ENCODE data around the gene PRDM5.

The PRDM5 gene

DNA sequence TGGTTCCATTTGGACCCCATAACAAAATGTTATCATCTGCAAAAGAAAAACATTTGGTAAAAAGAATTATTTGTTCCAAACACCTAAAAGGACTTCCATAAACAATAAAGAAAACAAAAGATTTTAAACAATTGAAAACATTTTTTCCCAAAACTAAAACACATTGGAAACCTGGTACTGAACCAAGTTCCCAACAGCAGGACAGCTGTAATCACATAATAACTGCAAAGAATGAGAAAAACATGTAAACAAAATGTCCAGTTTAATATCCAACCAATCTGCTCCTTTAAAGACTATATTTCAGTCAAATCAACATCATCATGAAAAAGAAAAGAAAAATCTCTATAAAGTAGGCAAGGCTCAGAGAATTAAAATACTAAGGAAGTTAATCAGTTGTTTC, 36.3 kb downstream of the PRDM5 start:
- no peak for DNase-seq (ENCODE audit: low read depth, low spot score)
- H3K9ac ChIP-seq (ENCODE audit: insufficient read length, low read depth), result no peak overlapping the region
- no peaks in the 10 kb centered on the region for H3K27me3 ChIP-seq (ENCODE audit: insufficient read depth, insufficient read length)
- TF ChIP-seq SUZ12 (IDR thresholded peaks at IDR 0.05; ENCODE audit: extremely low read depth, insufficient read depth, insufficient read length), result no peak
- no peaks in the 10 kb centered on the region for H3K36me3 ChIP-seq (ENCODE audit: insufficient read depth, insufficient read length, low read length)
- H3K4me1 ChIP-seq (ENCODE audit: insufficient read depth, insufficient read length), result no peaks in the 10 kb centered on the region
- no peaks in the 10 kb centered on the region for H3K9me3 ChIP-seq (ENCODE audit: insufficient read depth, low read length)
- H3K4me3 ChIP-seq (ENCODE audit: insufficient read length, low read depth), result no peak overlapping the region

DNA sequence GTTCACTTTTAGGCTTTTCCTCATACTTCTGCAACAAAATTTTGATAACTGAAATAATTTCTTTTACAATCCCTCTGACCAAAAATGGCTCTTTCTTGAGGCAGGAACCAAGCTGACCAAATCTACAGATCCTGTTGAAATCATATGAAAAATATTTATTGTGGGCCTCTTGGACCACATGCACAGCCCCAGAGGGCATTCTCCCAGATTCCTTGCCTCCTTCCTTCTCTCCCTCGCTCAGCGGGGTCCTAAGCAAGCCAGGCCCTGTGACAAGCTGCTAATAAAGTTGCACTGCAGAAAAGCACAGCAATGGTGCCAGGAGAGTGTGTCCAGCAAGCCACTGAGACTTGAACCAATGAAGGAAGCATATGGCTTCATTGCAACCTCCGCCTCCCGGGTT, 40.7 kb downstream of the PRDM5 start:
- no peak for DNase-seq (ENCODE audit: low read depth, low spot score)
- no peaks in the 10 kb centered on the region for H3K9me3 ChIP-seq (ENCODE audit: insufficient read depth, low read length)

DNA sequence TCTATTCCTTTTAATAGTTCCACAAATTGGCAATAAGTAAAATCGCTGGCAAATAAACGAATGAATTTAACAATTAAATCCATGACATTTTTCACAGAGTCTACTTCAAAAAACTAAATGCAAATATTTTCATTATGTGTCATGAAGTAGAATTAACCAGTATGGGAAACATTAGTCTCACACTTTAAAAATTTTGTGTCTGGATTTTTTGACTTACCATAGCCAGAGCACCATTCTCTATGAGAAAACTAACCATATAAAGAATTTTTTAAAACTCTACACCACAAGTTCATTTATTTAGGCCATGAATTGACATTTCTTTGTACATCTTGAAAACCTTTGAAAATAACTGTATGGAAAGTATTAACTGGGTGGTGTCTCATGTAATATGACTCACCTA, 41.2 kb downstream of the PRDM5 start:
- TF ChIP-seq ZNF274 (IDR thresholded peaks at IDR 0.05; ENCODE audit: low read depth, low read length), result no peak
- TF ChIP-seq YY1 (IDR thresholded peaks at IDR 0.05; ENCODE audit: insufficient read depth, insufficient read length), result no peak
- TF ChIP-seq SUZ12 (IDR thresholded peaks at IDR 0.05; ENCODE audit: extremely low read depth, insufficient read depth, insufficient read length), result no peak
- Histone ChIP-seq H3K36me3 (ENCODE audit: insufficient read depth, insufficient read length, low read length) (no peaks in the 10 kb centered on the region), H3K27me3 (ENCODE audit: insufficient read depth, insufficient read length) (no peaks in the 10 kb centered on the region), H3K9ac (ENCODE audit: insufficient read length, low read depth) (no peak overlapping the region), H3K4me3 (ENCODE audit: insufficient read length, low read depth) (no peak overlapping the region), H3K9me3 (ENCODE audit: insufficient read depth, low read length) (no peaks in the 10 kb centered on the region), H3K4me1 (ENCODE audit: insufficient read depth, insufficient read length) (no peaks in the 10 kb centered on the region)
- DNase-seq (ENCODE audit: low read depth, low spot score), result no peak

More for the DNA sequence above, 40.7 kb downstream of the PRDM5 start:
- no peak for TF ChIP-seq YY1 (IDR thresholded peaks at IDR 0.05; ENCODE audit: insufficient read depth, insufficient read length)
- TF ChIP-seq SUZ12 (IDR thresholded peaks at IDR 0.05; ENCODE audit: extremely low read depth, insufficient read depth, insufficient read length), result no peak
- no peak for TF ChIP-seq ZNF274 (IDR thresholded peaks at IDR 0.05; ENCODE audit: low read depth, low read length)
- Histone ChIP-seq H3K9ac (ENCODE audit: insufficient read length, low read depth) (no peak overlapping the region), H3K4me1 (ENCODE audit: insufficient read depth, insufficient read length) (no peaks in the 10 kb centered on the region), H3K27me3 (ENCODE audit: insufficient read depth, insufficient read length) (no peaks in the 10 kb centered on the region), H3K4me3 (ENCODE audit: insufficient read length, low read depth) (no peak overlapping the region), H3K36me3 (ENCODE audit: insufficient read depth, insufficient read length, low read length) (no peaks in the 10 kb centered on the region)

DNA sequence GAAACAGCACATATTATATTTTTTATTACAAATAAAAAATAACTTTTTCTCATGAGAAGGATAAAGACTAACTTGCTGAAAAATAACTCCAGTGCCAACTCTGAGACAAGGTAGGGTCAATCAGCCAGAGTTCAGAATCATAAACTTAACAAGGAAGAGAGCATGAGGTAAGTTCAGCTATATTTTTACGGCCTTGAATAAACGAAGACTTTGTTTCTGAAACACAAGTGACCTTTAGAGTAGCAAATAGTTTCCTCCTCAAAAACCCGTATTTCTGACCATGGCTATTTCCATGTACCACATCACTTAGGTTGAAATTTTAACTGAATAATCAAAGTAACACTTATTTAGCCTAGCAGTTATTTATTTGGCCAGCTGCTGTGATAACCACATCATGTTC, 45.5 kb downstream of the PRDM5 start:
- no peak for DNase-seq (ENCODE audit: low read depth, low spot score)
- Histone ChIP-seq H3K9ac (ENCODE audit: insufficient read length, low read depth) (no peak overlapping the region), H3K9me3 (ENCODE audit: insufficient read depth, low read length) (no peaks in the 10 kb centered on the region), H3K4me1 (ENCODE audit: insufficient read depth, insufficient read length) (peaks cover 2% of the 10 kb centered on the region), H3K27me3 (ENCODE audit: insufficient read depth, insufficient read length) (no peaks in the 10 kb centered on the region), H3K36me3 (ENCODE audit: insufficient read depth, insufficient read length, low read length) (no peaks in the 10 kb centered on the region), H3K4me3 (ENCODE audit: insufficient read length, low read depth) (no peak overlapping the region)
- TF ChIP-seq SUZ12 (IDR thresholded peaks at IDR 0.05; ENCODE audit: extremely low read depth, insufficient read depth, insufficient read length) (no peak), YY1 (IDR thresholded peaks at IDR 0.05; ENCODE audit: insufficient read depth, insufficient read length) (no peak), ZNF274 (IDR thresholded peaks at IDR 0.05; ENCODE audit: low read depth, low read length) (no peak)

DNA sequence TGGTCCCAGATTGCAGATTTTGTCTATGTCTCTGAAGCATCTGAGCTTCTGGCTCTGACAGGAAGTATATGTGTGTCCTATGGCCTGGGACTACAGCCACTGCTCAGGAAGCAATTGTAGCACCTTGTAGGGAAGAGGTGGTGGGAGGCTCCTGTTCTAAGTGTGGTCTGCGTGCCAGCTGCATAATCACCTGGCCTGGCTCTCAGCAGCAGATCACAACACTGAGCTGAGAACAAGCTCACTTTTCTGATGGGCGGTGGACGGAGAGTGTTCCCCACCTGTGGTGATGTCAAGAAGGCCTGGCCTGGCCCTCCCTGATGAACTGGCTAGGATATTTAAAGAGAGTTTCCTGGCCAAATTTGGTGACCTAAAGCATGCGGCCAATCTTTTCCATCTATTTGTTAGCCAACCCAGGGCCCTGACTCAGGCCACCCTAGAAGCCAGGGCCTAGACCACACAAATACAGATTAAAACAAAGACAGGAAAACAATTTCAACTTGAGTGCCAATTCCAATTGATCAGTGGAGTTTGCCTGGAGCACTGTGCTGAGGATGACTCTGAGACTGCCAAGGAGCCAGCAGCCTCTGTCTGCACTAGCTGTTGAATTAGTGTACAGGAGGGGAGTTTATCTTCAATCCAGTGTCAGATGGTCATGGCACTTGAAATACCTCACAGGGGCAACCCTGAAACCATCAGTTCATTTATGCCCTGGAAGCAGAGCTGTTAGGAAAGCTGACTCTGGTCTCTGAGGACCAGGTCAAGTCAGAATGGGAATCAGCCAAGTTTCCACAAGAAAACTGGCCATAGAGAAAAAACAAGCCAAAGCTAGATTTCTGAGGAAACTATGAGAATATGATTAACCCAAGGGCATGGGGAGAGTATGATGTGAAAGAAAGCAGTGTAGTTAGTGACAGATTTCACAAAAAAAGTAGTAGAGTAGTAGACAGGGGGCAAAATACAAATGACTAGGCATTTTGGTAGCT, 47.4 kb downstream of the PRDM5 start:
- Histone ChIP-seq H3K9me3 (ENCODE audit: insufficient read depth, low read length) (no peaks in the 10 kb centered on the region), H3K27me3 (ENCODE audit: insufficient read depth, insufficient read length) (no peaks in the 10 kb centered on the region), H3K9ac (ENCODE audit: insufficient read length, low read depth) (no peak overlapping the region), H3K4me1 (ENCODE audit: insufficient read depth, insufficient read length) (peaks cover 2% of the 10 kb centered on the region), H3K4me3 (ENCODE audit: insufficient read length, low read depth) (no peak overlapping the region), H3K36me3 (ENCODE audit: insufficient read depth, insufficient read length, low read length) (no peaks in the 10 kb centered on the region)
- DNase-seq (ENCODE audit: low read depth, low spot score), result no peak
- TF ChIP-seq SUZ12 (IDR thresholded peaks at IDR 0.05; ENCODE audit: extremely low read depth, insufficient read depth, insufficient read length) (no peak), YY1 (IDR thresholded peaks at IDR 0.05; ENCODE audit: insufficient read depth, insufficient read length) (no peak)

DNA sequence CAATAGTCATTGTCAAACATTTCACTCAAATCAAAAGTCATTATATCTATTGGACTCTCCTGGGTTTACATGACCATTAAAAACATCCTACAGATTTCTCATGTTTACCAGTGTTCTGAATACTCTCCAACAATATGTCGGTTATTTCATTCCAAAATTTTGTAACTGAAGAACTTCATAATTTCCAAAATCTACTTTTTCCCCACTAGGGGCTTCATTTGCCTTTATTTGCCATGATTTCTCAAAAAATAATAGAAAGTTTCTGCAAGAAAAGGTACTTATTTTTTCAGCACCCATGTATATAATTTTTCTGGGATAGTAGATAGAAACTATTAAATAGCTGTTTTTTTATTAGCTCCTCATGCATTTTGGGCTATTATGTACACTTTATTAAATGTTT, 49.0 kb downstream of the PRDM5 start:
- no peaks in the 10 kb centered on the region for H3K27me3 ChIP-seq (ENCODE audit: insufficient read depth, insufficient read length)
- no peaks in the 10 kb centered on the region for H3K9me3 ChIP-seq (ENCODE audit: insufficient read depth, low read length)
- no peaks in the 10 kb centered on the region for H3K36me3 ChIP-seq (ENCODE audit: insufficient read depth, insufficient read length, low read length)
- no peak overlapping the region for H3K4me3 ChIP-seq (ENCODE audit: insufficient read length, low read depth)
- TF ChIP-seq YY1 (IDR thresholded peaks at IDR 0.05; ENCODE audit: insufficient read depth, insufficient read length) (no peak), ZNF274 (IDR thresholded peaks at IDR 0.05; ENCODE audit: low read depth, low read length) (no peak), SUZ12 (IDR thresholded peaks at IDR 0.05; ENCODE audit: extremely low read depth, insufficient read depth, insufficient read length) (no peak)
- H3K4me1 ChIP-seq (ENCODE audit: insufficient read depth, insufficient read length), result peaks cover 2% of the 10 kb centered on the region
- H3K9ac ChIP-seq (ENCODE audit: insufficient read length, low read depth), result no peak overlapping the region
- no peak for DNase-seq (ENCODE audit: low read depth, low spot score)

DNA sequence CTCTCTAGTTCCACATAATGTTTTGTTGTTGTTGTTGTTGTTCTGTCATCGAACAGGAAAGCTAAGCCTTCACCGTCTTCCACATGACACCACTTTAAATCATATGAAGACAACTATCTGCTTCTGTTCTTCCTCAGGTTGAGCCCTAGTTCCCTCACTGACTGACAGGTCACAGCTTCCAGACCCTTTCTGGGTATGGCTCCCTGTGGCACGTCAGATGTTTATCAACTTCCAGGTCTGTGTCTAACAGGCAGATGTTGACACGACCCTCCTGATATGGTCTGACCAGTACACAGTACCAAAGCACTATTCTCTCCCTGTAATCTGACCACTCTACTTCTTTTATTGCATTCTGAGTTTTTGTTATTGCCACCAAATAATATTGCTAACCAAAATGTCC, 51.4 kb downstream of the PRDM5 start:
- peaks cover 2% of the 10 kb centered on the region for H3K4me1 ChIP-seq (ENCODE audit: insufficient read depth, insufficient read length)
- H3K36me3 ChIP-seq (ENCODE audit: insufficient read depth, insufficient read length, low read length), result no peaks in the 10 kb centered on the region
- no peaks in the 10 kb centered on the region for H3K27me3 ChIP-seq (ENCODE audit: insufficient read depth, insufficient read length)
- no peak overlapping the region for H3K4me3 ChIP-seq (ENCODE audit: insufficient read length, low read depth)
- TF ChIP-seq ZNF274 (IDR thresholded peaks at IDR 0.05; ENCODE audit: low read depth, low read length) (no peak), SUZ12 (IDR thresholded peaks at IDR 0.05; ENCODE audit: extremely low read depth, insufficient read depth, insufficient read length) (no peak), YY1 (IDR thresholded peaks at IDR 0.05; ENCODE audit: insufficient read depth, insufficient read length) (no peak)
- no peak for DNase-seq (ENCODE audit: low read depth, low spot score)
- H3K9me3 ChIP-seq (ENCODE audit: insufficient read depth, low read length), result no peaks in the 10 kb centered on the region
- no peak overlapping the region for H3K9ac ChIP-seq (ENCODE audit: insufficient read length, low read depth)

Measured in NT2/D1 (cell line).